ENCODE results near the gene TMPRSS13.
"Not testable (repeated sequence)": the region's sequence is repeated elsewhere in the genome, so short reads cannot be mapped to it uniquely, and the experiment has no call there.

The TMPRSS13 gene

DNA sequence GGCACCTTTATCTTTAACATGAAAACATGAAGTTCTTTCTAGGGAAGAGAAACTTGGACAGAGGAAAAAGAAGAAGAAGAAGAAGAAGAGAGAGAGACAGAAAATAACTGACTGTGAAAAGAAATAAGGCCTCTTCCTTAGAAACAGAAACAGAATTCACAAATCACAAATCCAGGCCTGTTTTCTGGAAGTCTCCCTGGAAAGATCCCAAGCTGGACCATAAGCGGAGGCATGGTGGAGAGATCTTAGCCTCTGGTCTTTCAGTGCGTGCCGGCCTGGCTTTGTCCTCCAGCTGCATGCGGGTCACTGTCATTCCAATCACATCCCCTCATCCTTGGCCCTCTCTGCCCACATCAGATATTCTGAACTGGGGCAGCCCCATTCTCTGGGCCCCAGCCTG is 59.6 kb downstream of the TMPRSS13 start:
- DNase-seq, result no peak

- DNase-seq, result no peak
These were observed 60.2 kb downstream of the TMPRSS13 start for GRCh38 chr11:117868815-117869561.

DNA sequence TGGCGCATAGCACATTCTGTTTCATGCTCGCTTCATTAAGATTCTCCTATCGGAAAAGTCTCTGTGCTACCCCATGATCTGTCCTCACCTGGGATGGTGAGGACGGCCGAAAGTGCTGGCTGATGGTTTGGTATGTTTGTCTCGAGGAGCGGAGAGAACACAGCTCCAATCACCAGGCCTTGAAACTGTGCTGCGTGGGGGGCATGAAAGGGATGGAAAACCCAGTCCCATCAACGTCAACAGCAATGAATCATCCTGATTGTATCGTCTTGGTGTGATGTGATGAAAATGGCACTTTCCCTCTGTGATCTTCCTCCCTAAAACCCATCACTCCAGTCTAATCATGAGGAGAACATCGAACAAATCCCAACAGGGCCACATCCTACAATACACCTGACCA is 61.1 kb downstream of the TMPRSS13 start:
- DNase-seq, result no peak

GRCh38 chr11:117866526-117866925 is 62.7 kb downstream of the TMPRSS13 start:
- DNase-seq, result no peak

DNA sequence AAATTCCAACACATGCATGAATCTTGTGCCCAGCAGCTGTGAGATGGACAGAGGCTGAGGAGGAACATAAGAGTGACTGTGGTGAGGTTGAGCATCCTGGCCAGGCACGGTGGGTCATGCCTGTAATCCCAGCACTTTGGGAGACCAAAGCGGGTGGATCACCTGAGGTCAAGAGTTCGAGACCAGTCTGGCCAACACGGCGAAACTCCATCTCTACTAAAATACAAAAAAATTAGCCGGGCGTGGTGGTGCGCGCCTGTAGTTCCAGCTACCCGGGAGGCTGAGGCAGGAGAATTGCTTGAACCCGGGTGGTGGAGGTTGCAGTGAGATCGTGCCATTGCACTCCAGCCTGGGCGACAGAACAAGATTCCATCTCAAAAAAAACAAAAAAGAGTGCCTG is 63.7 kb downstream of the TMPRSS13 start:
- not testable (repeated sequence) for DNase-seq

DNA sequence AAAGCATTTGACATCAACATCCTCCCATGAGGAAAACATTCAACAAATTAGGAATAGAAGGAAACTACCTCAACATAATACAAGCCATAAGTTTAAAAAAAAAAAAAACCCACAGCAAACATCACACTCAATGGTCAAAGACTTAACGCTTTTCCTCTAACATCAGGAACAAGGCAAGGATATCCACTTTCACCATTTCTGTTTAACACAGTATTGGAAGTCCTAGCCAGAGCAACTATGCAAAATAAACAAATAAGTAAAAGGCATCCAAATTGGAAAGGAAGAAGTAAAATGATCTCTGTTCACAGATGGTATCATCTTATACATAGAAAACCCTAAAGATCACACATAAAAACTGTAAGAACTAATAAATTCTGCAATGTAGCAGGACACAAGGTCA is 65.8 kb downstream of the TMPRSS13 start:
- DNase-seq, result no peak

GRCh38 chr11:117862753-117863152 is 66.4 kb downstream of the TMPRSS13 start:
- no peak for DNase-seq

- DNase-seq, result no peak
These were observed 67.0 kb downstream of the TMPRSS13 start for GRCh38 chr11:117862019-117862725.

DNA sequence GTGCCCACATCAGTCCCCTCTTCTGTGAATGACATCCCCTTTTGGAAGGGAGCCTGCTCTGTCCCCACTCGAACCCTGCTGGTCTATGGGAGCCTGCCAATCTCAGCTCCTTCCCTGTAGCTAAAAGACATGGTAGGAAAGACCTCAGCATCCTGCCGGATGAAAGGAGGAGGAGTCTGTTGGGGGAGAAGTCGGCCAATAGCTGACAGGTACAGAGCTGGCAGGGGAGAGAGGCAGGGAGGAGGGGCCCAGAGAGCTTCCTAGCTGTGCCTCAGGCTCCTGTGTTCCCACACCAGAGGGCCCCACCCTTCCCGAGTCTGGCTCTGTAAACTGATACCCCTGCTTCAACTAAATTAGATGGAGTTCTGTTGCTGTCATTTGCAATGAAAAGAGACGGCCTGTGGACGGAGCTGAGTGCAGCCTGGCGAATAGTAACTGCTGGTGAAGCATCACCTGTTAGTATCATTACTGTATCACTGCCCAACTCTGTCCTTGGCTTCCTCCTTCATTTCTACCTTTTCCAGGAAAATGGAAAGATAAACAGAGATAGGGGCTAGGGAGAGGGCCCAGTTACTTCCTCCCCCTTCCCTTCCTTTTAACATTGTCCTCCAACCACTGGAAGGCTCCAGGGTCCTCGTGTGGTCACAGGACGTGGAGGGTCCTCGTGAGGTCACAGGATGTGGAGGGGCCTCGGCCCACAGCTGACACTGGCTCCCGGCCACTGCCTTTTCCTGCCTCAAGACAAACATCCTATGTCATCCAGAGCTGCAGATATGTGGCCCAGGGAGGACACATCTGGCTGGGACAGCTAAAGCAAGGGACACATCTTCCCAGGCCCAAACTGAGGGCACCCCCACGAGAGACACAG is 67.8 kb downstream of the TMPRSS13 start:
- no peak for DNase-seq

- DNase-seq, result no peak
These were observed 69.1 kb downstream of the TMPRSS13 start for GRCh38 chr11:117860139-117860538.

DNA sequence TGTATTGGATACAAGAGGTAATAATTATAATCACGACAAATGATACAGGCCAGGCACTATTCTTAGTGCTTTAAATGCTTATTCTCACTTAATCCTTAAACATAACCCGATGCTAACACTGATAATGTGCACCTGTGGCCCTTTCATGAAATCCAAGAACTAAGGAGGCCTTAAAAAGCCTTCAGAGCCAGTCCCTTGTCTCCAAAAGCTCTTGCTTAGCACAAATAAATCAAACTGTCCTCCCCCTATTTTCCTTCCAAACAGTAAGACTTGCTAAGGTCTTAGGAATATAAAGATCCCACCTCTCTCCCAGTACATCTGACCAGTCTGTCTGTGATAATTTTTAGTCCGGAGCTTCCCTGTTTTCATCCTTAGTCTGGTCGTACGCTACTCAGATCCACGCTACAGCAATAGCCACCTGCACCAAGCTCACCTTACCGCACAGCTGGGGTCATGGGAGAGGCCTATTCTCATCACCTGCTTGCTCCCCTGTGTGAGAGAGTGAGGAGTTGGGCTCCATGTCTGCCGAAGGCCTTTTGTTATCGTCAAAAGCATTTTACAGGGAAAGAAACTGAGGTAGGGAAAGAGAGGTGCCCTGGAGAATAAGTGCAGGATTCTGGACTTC is 69.6 kb downstream of the TMPRSS13 start:
- no peak for DNase-seq

DNA sequence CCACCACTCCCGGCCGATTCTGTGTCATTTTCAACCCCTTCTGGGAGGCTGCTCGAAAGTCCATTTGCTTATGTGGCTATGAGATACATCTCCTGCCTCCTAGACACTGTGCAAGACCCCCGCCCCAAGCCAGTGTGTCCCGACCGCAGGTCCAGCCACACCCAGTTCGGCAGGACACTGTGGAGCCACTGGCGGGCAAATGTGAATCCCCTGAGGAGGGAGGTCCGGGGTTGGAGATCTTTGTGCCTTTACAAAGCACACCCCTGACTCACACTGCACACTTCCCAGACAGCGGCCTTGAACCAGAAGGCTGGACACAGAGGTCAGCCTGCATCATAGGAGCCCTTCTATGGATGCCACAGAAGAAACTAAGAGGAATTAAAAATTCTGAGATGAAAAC is 70.1 kb downstream of the TMPRSS13 start:
- DNase-seq, result no peak

DNA sequence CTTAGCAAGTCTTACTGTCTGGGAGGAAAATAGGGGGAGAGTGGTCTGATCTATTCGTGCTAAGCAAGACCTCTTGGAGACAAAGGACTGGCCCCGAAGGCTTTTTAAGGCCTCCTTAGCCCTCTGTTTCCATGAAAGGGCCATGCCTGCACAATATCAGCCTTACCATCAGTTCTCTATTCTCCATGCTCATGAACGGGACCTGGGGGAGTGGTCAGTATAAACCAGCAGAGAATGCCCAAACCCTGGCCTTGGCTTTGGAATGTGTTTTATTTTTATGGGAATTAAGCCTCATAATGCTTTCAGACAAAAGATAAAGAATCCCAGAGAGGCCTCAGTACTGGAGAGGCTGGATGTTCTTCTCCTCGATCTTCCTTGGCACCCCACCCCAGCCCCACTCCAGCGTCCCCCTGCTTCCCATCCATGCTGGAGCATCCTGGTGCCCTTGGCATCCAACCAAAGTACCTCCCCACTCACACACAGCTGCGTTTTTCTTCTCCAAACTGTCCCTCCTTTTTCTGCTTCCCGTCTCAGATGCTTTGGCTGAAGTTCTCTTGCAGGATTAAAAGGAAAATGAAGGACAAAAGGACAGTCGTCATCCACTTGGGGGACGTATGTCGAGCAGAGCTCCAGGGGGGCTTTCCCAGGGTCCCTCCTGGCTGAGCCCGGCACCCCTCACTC is 71.3 kb downstream of the TMPRSS13 start:
- no peak for DNase-seq

DNA sequence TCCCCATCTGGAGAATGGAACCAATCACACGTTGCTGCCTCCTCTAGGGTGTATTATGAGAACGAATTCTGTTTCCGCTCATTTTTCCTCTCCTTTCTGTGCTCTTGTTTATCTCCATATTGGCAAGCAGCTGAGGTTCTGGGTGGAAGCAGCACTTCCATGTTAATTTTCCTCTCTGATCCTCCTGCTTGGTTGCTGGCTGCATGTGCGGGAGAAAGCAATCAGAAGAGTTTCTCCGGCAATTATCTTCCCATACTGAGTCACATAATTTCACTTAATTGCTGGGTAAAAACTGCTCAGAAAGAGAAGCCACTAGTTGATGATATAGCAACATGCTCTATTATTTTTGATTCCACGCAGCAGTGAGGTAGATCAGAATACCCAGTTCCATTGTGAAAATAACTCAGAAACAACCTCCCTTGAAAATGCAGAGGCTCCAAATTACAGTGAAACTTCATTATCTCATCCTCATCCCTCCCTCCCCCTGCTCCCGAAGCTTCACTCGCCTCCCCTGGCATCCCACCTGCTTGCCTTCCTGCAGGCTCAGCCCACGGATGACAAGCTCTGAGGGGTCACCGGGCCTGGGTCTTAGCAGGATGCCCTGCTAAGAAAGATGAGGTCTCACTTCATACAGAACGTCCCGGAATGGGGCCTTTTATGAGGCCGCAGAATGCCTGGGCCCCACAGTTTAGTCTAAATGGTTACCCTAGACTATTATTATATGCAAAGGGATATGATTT is 73.1 kb downstream of the TMPRSS13 start:
- no peak for DNase-seq

GRCh38 chr11:117855186-117855845 is 73.9 kb downstream of the TMPRSS13 start:
- no peak for DNase-seq

DNA sequence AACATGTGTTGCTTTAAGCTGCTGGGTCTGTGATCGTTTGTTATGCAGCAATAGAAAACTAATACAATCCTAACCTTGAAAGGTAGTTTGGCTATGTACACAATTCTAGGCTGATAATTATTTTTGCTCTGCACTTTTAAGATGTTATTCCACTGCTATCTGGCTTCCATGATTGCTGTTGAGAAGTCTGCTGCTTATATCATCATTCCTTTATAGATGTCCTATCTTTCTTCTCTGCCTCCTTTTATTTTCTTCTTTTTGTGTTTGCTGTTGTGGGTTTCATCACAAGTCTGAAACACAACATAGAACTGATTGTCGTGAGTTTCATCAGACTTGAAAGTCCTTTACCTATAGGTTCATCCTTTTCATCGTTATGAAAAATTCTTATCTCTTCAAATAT is 76.9 kb downstream of the TMPRSS13 start:
- DNase-seq, result no peak

- DNase-seq, result no peak
These were observed 77.3 kb downstream of the TMPRSS13 start for GRCh38 chr11:117851852-117852251.

- no peak for DNase-seq
These were observed 78.1 kb downstream of the TMPRSS13 start for GRCh38 chr11:117851106-117851505.

Data from NCI-H446 (cell line).